Upper lobe of right lung (tissue), 1 donor: ENCODE results near the gene ADAMTSL1. TPM values are rescaled to one million over a fixed set of nuclear protein-coding genes. Genes with fewer than 3 reads are reported as not detected.
A peak's percentile ranks its signal among the peaks of the same experiment; 100 is the strongest.

Experiments
- ATAC-seq: fragments of 200-7000 bp; cut with Tn5 transposase; one replicate; pipeline ENCODE4 v1.9.1; 2020; ENCODE audit warnings: mild to moderate bottlenecking, moderate library complexity
- DNase-seq: peaks from one replicate; pipeline ENCODE4 v3.0.0-alpha.2; 2020
- H3K27ac ChIP-seq: fragments of 200-600 bp; one replicate; pipeline ENCODE4 v1.8.0; 2022
- H3K27me3 ChIP-seq: fragments of 200-600 bp; one replicate; pipeline ENCODE4 v1.8.0; 2022; ENCODE audit warnings: mild to moderate bottlenecking
- H3K36me3 ChIP-seq: fragments of 200-600 bp; one replicate; pipeline ENCODE4 v1.8.0; 2022
- H3K4me1 ChIP-seq: fragments of 200-600 bp; one replicate; pipeline ENCODE4 v1.8.0; 2022
- H3K4me3 ChIP-seq: fragments of 200-600 bp; one replicate; pipeline ENCODE4 v1.8.0; 2022; ENCODE audit warnings: mild to moderate bottlenecking
- H3K9me3 ChIP-seq: fragments of 200-600 bp; one replicate; pipeline ENCODE4 v1.8.0; 2022
- CTCF ChIP-seq: fragments of 200-600 bp; IDR thresholded peaks from one replicate; pipeline ENCODE4 v1.8.0; 2022; ENCODE audit warnings: antibody characterized with exemption
- intact Hi-C: fragments of 100-400 bp; cut with DNase I; formaldehyde crosslinking; loops from one replicate; pipeline ENCODE4 v1.11.0; 2022
- total RNA-seq: library from RNA; stranded (reverse); fragmentation: NEBNext Ultra II Directional; extraction: Animal tissue kit (Norgen Biotek cat#: 25700); gene quantifications from one replicate; pipeline ENCODE4 v1.2.1, GENCODE V29; 2021
- donor health status: DM: no; HTN: yes; CAD: no; lungs with severe emphysema.

ADAMTSL1 gene
- total RNA-seq, 1 donor from 2014 or later, result 7.3 TPM

- DNase-seq (no peak), ATAC-seq (peak; percentile 6)
- no peak for TF ChIP-seq CTCF
These were observed 435.4 kb downstream of the ADAMTSL1 start for GRCh38 chr9:18909140-18910018.

GRCh38 chr9:18910435-18910834 lies 436.5 kb downstream of the ADAMTSL1 start:
- H3K27me3 ChIP-seq, result no peaks in the 10 kb centered on the region
- H3K4me1 ChIP-seq, result no peaks in the 10 kb centered on the region
- no peak for DNase-seq
- no peaks in the 10 kb centered on the region for H3K9me3 ChIP-seq
- intact Hi-C loops, result no loop called here
- no peaks in the 10 kb centered on the region for H3K36me3 ChIP-seq
- no peak overlapping the region for H3K4me3 ChIP-seq
- no peak for ATAC-seq
- no peak overlapping the region for H3K27ac ChIP-seq
- TF ChIP-seq CTCF, result no peak

More at GRCh38 chr9:18909140-18910018, 435.4 kb downstream of the ADAMTSL1 start:
- no peaks in the 10 kb centered on the region for H3K9me3 ChIP-seq
- intact Hi-C loops, result no loop called here
- H3K27ac ChIP-seq, result no peak overlapping the region
- no peaks in the 10 kb centered on the region for H3K4me1 ChIP-seq
- H3K36me3 ChIP-seq, result no peaks in the 10 kb centered on the region
- H3K4me3 ChIP-seq, result no peak overlapping the region
- no peaks in the 10 kb centered on the region for H3K27me3 ChIP-seq

GRCh38 chr9:18910916-18911315 lies 437.0 kb downstream of the ADAMTSL1 start:
- no peak overlapping the region for H3K27ac ChIP-seq
- H3K9me3 ChIP-seq, result no peaks in the 10 kb centered on the region
- intact Hi-C loops, result no loop called here
- H3K36me3 ChIP-seq, result no peaks in the 10 kb centered on the region
- H3K27me3 ChIP-seq, result no peaks in the 10 kb centered on the region
- ATAC-seq, result no peak
- H3K4me3 ChIP-seq, result no peak overlapping the region
- no peak for DNase-seq
- no peak for TF ChIP-seq CTCF
- no peaks in the 10 kb centered on the region for H3K4me1 ChIP-seq

GRCh38 chr9:18911714-18912342 lies 437.9 kb downstream of the ADAMTSL1 start:
- no peaks in the 10 kb centered on the region for H3K27me3 ChIP-seq
- no peaks in the 10 kb centered on the region for H3K36me3 ChIP-seq
- DNase-seq, result no peak
- no peak for ATAC-seq
- H3K27ac ChIP-seq, result no peak overlapping the region
- no peaks in the 10 kb centered on the region for H3K9me3 ChIP-seq
- no peak overlapping the region for H3K4me3 ChIP-seq
- H3K4me1 ChIP-seq, result no peaks in the 10 kb centered on the region
- intact Hi-C loops, result no loop called here
- no peak for TF ChIP-seq CTCF

- ATAC-seq (no peak), DNase-seq (no peak)
- Histone ChIP-seq H3K36me3 (no peaks in the 10 kb centered on the region), H3K27me3 (no peaks in the 10 kb centered on the region), H3K4me3 (no peak overlapping the region), H3K9me3 (no peaks in the 10 kb centered on the region), H3K27ac (no peak overlapping the region), H3K4me1 (no peaks in the 10 kb centered on the region)
- intact Hi-C loops, result no loop called here
- TF ChIP-seq CTCF, result no peak
These were observed 446.5 kb downstream of the ADAMTSL1 start for GRCh38 chr9:18920141-18921084.
